ENCODE results near the gene NR1H4. TPM values are rescaled to one million over a fixed set of nuclear protein-coding genes. Genes with fewer than 3 reads are reported as not detected.

Gene NR1H4
- total and polyA plus RNA-seq, 9 of the 15 experiments (the other 6 are each of a cell fraction or from before 2014, with no cell fraction given) = 0.03 TPM; not detected in 8

- Histone ChIP-seq H3K9me3 (replicated peaks; ENCODE audit: control insufficient read depth, insufficient read depth, low read depth, low read length) (no peaks in the 10 kb centered on the region), H3K27me3 (ENCODE audit: control insufficient read depth in 2 of 2, insufficient read depth in 2 of 2, low read length in 2 of 2) (no peaks in the 10 kb centered on the region), H3K27ac (ENCODE audit: extremely low read depth, low read depth, low read length) (no peak overlapping the region), H3K36me3 (ENCODE audit: control insufficient read depth, insufficient read depth, low read length) (no peaks in the 10 kb centered on the region), H3K9ac (ENCODE audit: insufficient read depth in 1 of 2, low read depth in 2 of 2, low read length in 2 of 2) (no peak overlapping the region), H3K4me3 (no peak overlapping the region), H3K79me2 (ENCODE audit: control insufficient read depth, insufficient read depth, low read length) (no peaks in the 10 kb centered on the region), H2AFZ (ENCODE audit: low read depth, low read length) (no peak overlapping the region), H4K20me1 (replicated peaks; ENCODE audit: control insufficient read depth, insufficient read depth, low read length) (no peaks in the 10 kb centered on the region), H3K9me1 (ENCODE audit: control insufficient read depth, insufficient read depth, low read length) (no peaks in the 10 kb centered on the region), H3K4me1 (replicated peaks in 1 of 2; ENCODE audit: control insufficient read depth in 2 of 2, insufficient read depth in 2 of 2, low read length in 2 of 2) (no peaks in the 10 kb centered on the region), H3K4me2 (ENCODE audit: insufficient read depth, low read length) (no peak overlapping the region)
- ATAC-seq = no peak
- DNase-seq (ENCODE audit: extremely low read depth in 1 of 4, low spot score in 3 of 4) = no peak
- BruUV-seq (replicated peaks) = no TSS peak
- CTCF ChIA-PET (ENCODE audit: low intra/inter-chr PET ratio) = no interaction called here
- WGBS (ENCODE audit: insufficient coverage, low coverage, missing lambda C conversion rate) = 0% methylated on average over 1 of the region's 1 CpG
- no peak for FAIRE-seq
- intact Hi-C loops (cut with micrococcal nuclease) = no loop called here
- POLR2A ChIA-PET = no interaction called here
- TF ChIP-seq ZNF445 (CRISPR knock-in tag; IDR thresholded peaks at IDR 0.05; ENCODE audit: low read depth) (no peak), SMARCA5 (IDR thresholded peaks at IDR 0.05) (no peak), ZC3H8 (IDR thresholded peaks at IDR 0.05) (no peak), TBL1XR1 (IDR thresholded peaks at IDR 0.05; ENCODE audit: low read length in 2 of 2) (no peak), NFXL1 (CRISPR knock-in tag; IDR thresholded peaks at IDR 0.05) (no peak), PRPF4 (IDR thresholded peaks at IDR 0.05; ENCODE audit: insufficient read depth, low read depth, low read length, poor library complexity, severe bottlenecking) (no peak), ZNF398 (CRISPR knock-in tag; IDR thresholded peaks at IDR 0.05) (no peak), XRCC4 (IDR thresholded peaks at IDR 0.05; ENCODE audit: extremely low read depth, insufficient read depth, insufficient read length) (no peak), ARNT (IDR thresholded peaks at IDR 0.05) (no peak), RBFOX2 (IDR thresholded peaks at IDR 0.05; ENCODE audit: low read depth, low read length) (no peak), ZNF583 (CRISPR knock-in tag; IDR thresholded peaks at IDR 0.05) (no peak)
- in situ Hi-C loops (cut with MboI) = no loop called here
Measured at GRCh38 chr12:100448656-100449055, 25.0 kb upstream of the NR1H4 start.

All from K562 (cell line).